Calu3 (cell line): ENCODE results near the gene SCLT1. TPM values are rescaled to one million over a fixed set of nuclear protein-coding genes. Genes with fewer than 3 reads are reported as not detected.
"Not testable (repeated sequence)": the region's sequence is repeated elsewhere in the genome, so short reads cannot be mapped to it uniquely, and the experiment has no call there.

Source experiments
- BruUV-seq: library from RNA; stranded (reverse); fragments of 400-500 nt; replicated peaks from 2 replicates; lab custom pipeline; 2021; lab: Mats Ljungman, UMichigan
- CTCF ChIA-PET: fragments of 300-600 bp; sonication (Branson Sonifier 250); formaldehyde crosslinking; loops from one replicate; lab custom pipeline; 2022; ENCODE audit warnings: antibody characterized with exemption; lab: Charles Lee
- DNase-seq: peaks from one replicate; pipeline ENCODE4 v3.0.0; 2022
- H3K27ac Mint-ChIP-seq: one replicate; pipeline ENCODE4 v1.8.0; 2022; ENCODE audit warnings: mixed read lengths; ENCODE audit not compliant: unreplicated experiment
- H3K27me3 Mint-ChIP-seq: one replicate; pipeline ENCODE4 v1.8.0; 2022; ENCODE audit warnings: mixed read lengths; ENCODE audit not compliant: unreplicated experiment
- H3K36me3 Mint-ChIP-seq: one replicate; pipeline ENCODE4 v1.8.0; 2022; ENCODE audit warnings: mild to moderate bottlenecking, moderate library complexity, mixed read lengths; ENCODE audit not compliant: insufficient read depth, unreplicated experiment
- H3K4me1 Mint-ChIP-seq: one replicate; pipeline ENCODE4 v1.8.0; 2022; ENCODE audit warnings: mild to moderate bottlenecking, low read depth, mixed read lengths; ENCODE audit not compliant: unreplicated experiment
- H3K4me3 Mint-ChIP-seq: one replicate; pipeline ENCODE4 v1.8.0; 2022; ENCODE audit warnings: mild to moderate bottlenecking, low read depth, moderate library complexity, mixed read lengths; ENCODE audit not compliant: unreplicated experiment
- H3K9me3 Mint-ChIP-seq: one replicate; pipeline ENCODE4 v1.8.0; 2022; ENCODE audit warnings: low read depth, mixed read lengths; ENCODE audit not compliant: unreplicated experiment
- CTCF ChIP-seq: fragments of 200-600 bp; IDR thresholded peaks from one replicate; pipeline ENCODE4 v1.8.0; 2022; ENCODE audit warnings: antibody characterized with exemption; ENCODE audit not compliant: unreplicated experiment
- intact Hi-C: fragments of 100-400 bp; cut with micrococcal nuclease; formaldehyde crosslinking; loops from one replicate; pipeline ENCODE4 v1.10.0; 2022; ENCODE audit not compliant: unreplicated experiment
- total RNA-seq: library from RNA; stranded (reverse); gene quantifications from 2 replicates; pipeline ENCODE4 v1.2.3, GENCODE V29; 2022

The SCLT1 gene
- total RNA-seq, 1 experiment from 2014 or later = 21.4 TPM

- no peak overlapping the region for H3K27ac Mint-ChIP-seq
- no peak for DNase-seq
- no peak overlapping the region for H3K4me3 Mint-ChIP-seq
These were observed 38.0 kb upstream of the SCLT1 start for GRCh38 chr4:129131343-129131742.

GRCh38 chr4:129129143-129129542, 35.8 kb upstream of the SCLT1 start:
- Mint-ChIP-seq H3K27me3 (no peaks in the 10 kb centered on the region), H3K4me1 (no peaks in the 10 kb centered on the region), H3K9me3 (no peaks in the 10 kb centered on the region), H3K36me3 (no peaks in the 10 kb centered on the region), H3K4me3 (no peak overlapping the region), H3K27ac (no peak overlapping the region)
- CTCF ChIA-PET = no interaction called here
- intact Hi-C loops = no loop called here
- DNase-seq = no peak
- no peak for TF ChIP-seq CTCF
- BruUV-seq = no TSS peak

More at GRCh38 chr4:129131343-129131742, 38.0 kb upstream of the SCLT1 start:
- TF ChIP-seq CTCF = no peak
- intact Hi-C loops = no loop called here
- Mint-ChIP-seq H3K36me3 (no peaks in the 10 kb centered on the region), H3K9me3 (no peaks in the 10 kb centered on the region), H3K4me1 (no peaks in the 10 kb centered on the region), H3K27me3 (no peaks in the 10 kb centered on the region)
- no TSS peak for BruUV-seq
- CTCF ChIA-PET = no interaction called here

- H3K27ac Mint-ChIP-seq, intact Hi-C loops, H3K27me3 Mint-ChIP-seq, DNase-seq, BruUV-seq, H3K4me3 Mint-ChIP-seq, H3K9me3 Mint-ChIP-seq, CTCF ChIA-PET, H3K4me1 Mint-ChIP-seq, H3K36me3 Mint-ChIP-seq: not testable (repeated sequence)
These were observed 33.3 kb upstream of the SCLT1 start for GRCh38 chr4:129126614-129127013.

- CTCF ChIA-PET = no interaction called here
- H3K9me3 Mint-ChIP-seq = no peaks in the 10 kb centered on the region
- no peaks in the 10 kb centered on the region for H3K4me1 Mint-ChIP-seq
- intact Hi-C loops = no loop called here
- no peak for DNase-seq
- no TSS peak for BruUV-seq
- H3K27me3 Mint-ChIP-seq = no peaks in the 10 kb centered on the region
- TF ChIP-seq CTCF = no peak
- H3K4me3 Mint-ChIP-seq = no peak overlapping the region
- H3K27ac Mint-ChIP-seq = no peak overlapping the region
- H3K36me3 Mint-ChIP-seq = no peaks in the 10 kb centered on the region
These were observed 24.4 kb upstream of the SCLT1 start for GRCh38 chr4:129117705-129118104.

GRCh38 chr4:129113919-129114318, 20.6 kb upstream of the SCLT1 start:
- Mint-ChIP-seq H3K9me3 (no peaks in the 10 kb centered on the region), H3K27me3 (no peaks in the 10 kb centered on the region), H3K36me3 (no peaks in the 10 kb centered on the region), H3K4me1 (no peaks in the 10 kb centered on the region), H3K27ac (no peak overlapping the region), H3K4me3 (no peak overlapping the region)
- intact Hi-C loops = no loop called here
- TF ChIP-seq CTCF = no peak
- BruUV-seq = no TSS peak
- DNase-seq = no peak
- CTCF ChIA-PET = no interaction called here
